Measurements from ENCODE around the gene SEPTIN5. TPM values are rescaled to one million over a fixed set of nuclear protein-coding genes. Genes with fewer than 3 reads are reported as not detected.
"Not testable (repeated sequence)": the region's sequence is repeated elsewhere in the genome, so short reads cannot be mapped to it uniquely, and the experiment has no call there.

The SEPTIN5 gene
- total and polyA plus RNA-seq, 2 donors = 10.1 to 22.2 TPM

GRCh38 chr22:19691007-19691720 is 23.1 kb upstream of the SEPTIN5 start:
- Histone ChIP-seq H3K27me3 (ENCODE audit: control insufficient read depth in 2 of 2, insufficient read depth in 1 of 2, low read length in 1 of 2) (peaks cover 0 to 39% of the 10 kb centered on the region in 2 donors), H3K4me3 (ENCODE audit: low read length in 2 of 2) (no peak overlapping the region), H3K4me1 (ENCODE audit: control insufficient read depth in 2 of 2, insufficient read depth in 2 of 2, low read length in 2 of 2) (no peaks in the 10 kb centered on the region), H3K36me3 (ENCODE audit: control insufficient read depth in 2 of 2, insufficient read depth in 2 of 2, low read length in 1 of 2) (no peaks in the 10 kb centered on the region), H3K9me3 (ENCODE audit: control insufficient read depth in 2 of 2, insufficient read depth in 1 of 2, low read length in 1 of 2) (no peaks in the 10 kb centered on the region), H3K27ac (ENCODE audit: low read depth in 1 of 2, low read length in 1 of 2) (no peak overlapping the region)
- 89% methylated on average over 9 of the region's 9 CpGs for WGBS
- no peak for DNase-seq (ENCODE audit: low read depth in 6 of 9, low spot score in 9 of 9)

GRCh38 chr22:19691721-19692341 is 22.5 kb upstream of the SEPTIN5 start:
- Histone ChIP-seq H3K4me1 (ENCODE audit: control insufficient read depth in 2 of 2, insufficient read depth in 2 of 2, low read length in 2 of 2) (no peaks in the 10 kb centered on the region), H3K27ac (ENCODE audit: low read depth in 1 of 2, low read length in 1 of 2) (no peak overlapping the region), H3K36me3 (ENCODE audit: control insufficient read depth in 2 of 2, insufficient read depth in 2 of 2, low read length in 1 of 2) (no peaks in the 10 kb centered on the region), H3K27me3 (ENCODE audit: control insufficient read depth in 2 of 2, insufficient read depth in 1 of 2, low read length in 1 of 2) (peaks cover 0 to 39% of the 10 kb centered on the region in 2 donors), H3K9me3 (ENCODE audit: control insufficient read depth in 2 of 2, insufficient read depth in 1 of 2, low read length in 1 of 2) (no peaks in the 10 kb centered on the region), H3K4me3 (ENCODE audit: low read length in 2 of 2) (no peak overlapping the region)
- WGBS = 79% methylated on average over 19 of the region's 19 CpGs
- no peak for DNase-seq (ENCODE audit: low read depth in 6 of 9, low spot score in 9 of 9)

GRCh38 chr22:19693581-19693980 is 20.7 kb upstream of the SEPTIN5 start:
- Histone ChIP-seq H3K9me3 (ENCODE audit: control insufficient read depth in 2 of 2, insufficient read depth in 1 of 2, low read length in 1 of 2) (no peaks in the 10 kb centered on the region), H3K36me3 (ENCODE audit: control insufficient read depth in 2 of 2, insufficient read depth in 2 of 2, low read length in 1 of 2) (no peaks in the 10 kb centered on the region), H3K27me3 (ENCODE audit: control insufficient read depth in 2 of 2, insufficient read depth in 1 of 2, low read length in 1 of 2) (peaks cover 0 to 25% of the 10 kb centered on the region in 2 donors), H3K4me1 (ENCODE audit: control insufficient read depth in 2 of 2, insufficient read depth in 2 of 2, low read length in 2 of 2) (no peaks in the 10 kb centered on the region), H3K4me3 (ENCODE audit: low read length in 2 of 2) (no peak overlapping the region), H3K27ac (ENCODE audit: low read depth in 1 of 2, low read length in 1 of 2) (no peak overlapping the region)
- 93% methylated on average over 14 of the region's 14 CpGs for WGBS
- no peak for DNase-seq (ENCODE audit: low read depth in 6 of 9, low spot score in 9 of 9)

DNA sequence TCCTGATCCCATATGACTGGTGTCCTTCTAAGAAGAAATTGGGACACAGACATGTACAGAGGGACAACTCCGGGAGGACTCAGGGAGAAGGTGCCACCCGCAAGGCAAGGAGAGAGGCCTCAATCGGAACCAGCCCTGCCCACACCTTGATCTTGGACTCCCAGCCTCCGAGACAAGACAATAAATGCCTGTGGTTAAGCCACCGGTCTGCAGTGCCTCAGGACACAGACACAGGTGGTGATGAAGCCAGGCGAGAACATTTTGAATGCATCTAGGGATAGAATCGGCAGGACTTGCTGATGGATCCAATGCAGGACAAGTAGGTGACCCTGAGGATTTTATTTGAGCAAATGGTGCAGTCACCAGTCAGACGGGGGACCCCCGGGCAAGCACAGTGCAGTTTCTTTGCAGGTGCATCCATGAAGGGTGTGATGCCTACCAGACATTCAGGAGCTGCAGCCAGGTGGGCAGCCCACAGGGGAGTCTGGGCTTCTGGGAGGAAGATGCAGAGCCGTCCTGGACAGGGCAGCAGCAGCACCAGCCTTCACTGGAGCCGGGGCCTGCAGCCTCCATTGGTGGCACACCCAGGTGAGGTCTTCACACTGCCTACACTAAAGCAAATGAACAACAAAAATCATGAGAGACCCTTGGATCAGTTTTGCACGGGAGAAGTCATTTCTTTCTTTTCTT is 20.2 kb upstream of the SEPTIN5 start:
- H3K4me3 ChIP-seq (ENCODE audit: low read length in 2 of 2) = no peak overlapping the region
- WGBS = 95% methylated on average over 12 of the region's 12 CpGs

GRCh38 chr22:19694696-19695095 is 19.6 kb upstream of the SEPTIN5 start:
- H3K36me3 ChIP-seq (ENCODE audit: control insufficient read depth in 2 of 2, insufficient read depth in 2 of 2, low read length in 1 of 2) = no peaks in the 10 kb centered on the region
- H3K27me3 ChIP-seq (ENCODE audit: control insufficient read depth in 2 of 2, insufficient read depth in 1 of 2, low read length in 1 of 2) = peaks cover 0 to 15% of the 10 kb centered on the region in 2 donors
- WGBS = 88% methylated on average over 13 of the region's 13 CpGs
- no peak overlapping the region for H3K27ac ChIP-seq (ENCODE audit: low read depth in 1 of 2, low read length in 1 of 2)
- no peak overlapping the region for H3K4me3 ChIP-seq (ENCODE audit: low read length in 2 of 2)
- no peak for DNase-seq (ENCODE audit: low read depth in 6 of 9, low spot score in 9 of 9)
- no peaks in the 10 kb centered on the region for H3K4me1 ChIP-seq (ENCODE audit: control insufficient read depth in 2 of 2, insufficient read depth in 2 of 2, low read length in 2 of 2)
- no peaks in the 10 kb centered on the region for H3K9me3 ChIP-seq (ENCODE audit: control insufficient read depth in 2 of 2, insufficient read depth in 1 of 2, low read length in 1 of 2)

More for the DNA sequence above, 20.2 kb upstream of the SEPTIN5 start:
- H3K36me3 ChIP-seq (ENCODE audit: control insufficient read depth in 2 of 2, insufficient read depth in 2 of 2, low read length in 1 of 2) = no peaks in the 10 kb centered on the region
- DNase-seq (ENCODE audit: low read depth in 6 of 9, low spot score in 9 of 9) = no peak
- H3K27me3 ChIP-seq (ENCODE audit: control insufficient read depth in 2 of 2, insufficient read depth in 1 of 2, low read length in 1 of 2) = peaks cover 0 to 20% of the 10 kb centered on the region in 2 donors
- no peaks in the 10 kb centered on the region for H3K9me3 ChIP-seq (ENCODE audit: control insufficient read depth in 2 of 2, insufficient read depth in 1 of 2, low read length in 1 of 2)
- no peak overlapping the region for H3K27ac ChIP-seq (ENCODE audit: low read depth in 1 of 2, low read length in 1 of 2)
- H3K4me1 ChIP-seq (ENCODE audit: control insufficient read depth in 2 of 2, insufficient read depth in 2 of 2, low read length in 2 of 2) = no peaks in the 10 kb centered on the region

DNA sequence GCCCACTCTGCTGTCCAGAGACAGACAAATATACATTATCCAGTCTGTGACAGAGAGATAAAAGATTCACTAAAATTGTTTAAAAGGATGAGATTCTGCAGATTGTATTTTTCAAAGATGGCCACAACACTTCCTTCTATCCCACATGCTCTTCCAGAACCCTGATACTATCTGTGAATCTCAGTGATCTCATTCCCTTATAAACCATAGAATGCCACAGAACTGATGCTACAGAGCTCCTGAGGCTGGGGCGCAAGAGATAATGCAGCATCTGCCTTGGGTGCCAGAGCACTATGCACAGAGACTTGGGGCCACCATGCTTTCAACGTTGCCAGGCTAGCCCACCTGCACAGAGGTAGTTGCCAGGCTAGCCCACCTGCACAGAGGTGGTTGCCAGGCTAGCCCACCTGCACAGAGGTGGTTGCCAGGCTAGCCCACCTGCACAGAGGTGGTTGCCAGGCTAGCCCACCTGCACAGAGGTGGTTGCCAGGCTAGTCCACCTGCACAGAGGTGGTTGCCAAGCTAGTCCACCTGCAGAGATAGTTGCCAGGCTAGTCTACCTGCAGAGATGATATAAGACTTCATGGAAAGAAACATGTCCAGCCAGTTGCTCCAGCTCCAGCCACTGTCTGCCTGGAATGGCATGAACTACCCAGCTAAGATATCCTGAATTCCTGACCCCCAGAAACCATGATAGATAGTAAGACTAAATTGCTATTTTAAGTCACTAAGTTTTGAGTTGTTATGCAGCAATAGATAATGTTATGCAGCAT is 17.6 kb upstream of the SEPTIN5 start:
- WGBS = 95% methylated on average over 2 of the region's 2 CpGs
- Histone ChIP-seq H3K36me3 (ENCODE audit: control insufficient read depth in 2 of 2, insufficient read depth in 2 of 2, low read length in 1 of 2) (no peaks in the 10 kb centered on the region), H3K27ac (ENCODE audit: low read depth in 1 of 2, low read length in 1 of 2) (no peak overlapping the region), H3K4me3 (ENCODE audit: low read length in 2 of 2) (no peak overlapping the region), H3K9me3 (ENCODE audit: control insufficient read depth in 2 of 2, insufficient read depth in 1 of 2, low read length in 1 of 2) (no peaks in the 10 kb centered on the region), H3K27me3 (ENCODE audit: control insufficient read depth in 2 of 2, insufficient read depth in 1 of 2, low read length in 1 of 2) (peaks cover 0 to 5% of the 10 kb centered on the region in 2 donors), H3K4me1 (ENCODE audit: control insufficient read depth in 2 of 2, insufficient read depth in 2 of 2, low read length in 2 of 2) (no peaks in the 10 kb centered on the region)
- DNase-seq (ENCODE audit: low read depth in 6 of 9, low spot score in 9 of 9) = no peak

DNA sequence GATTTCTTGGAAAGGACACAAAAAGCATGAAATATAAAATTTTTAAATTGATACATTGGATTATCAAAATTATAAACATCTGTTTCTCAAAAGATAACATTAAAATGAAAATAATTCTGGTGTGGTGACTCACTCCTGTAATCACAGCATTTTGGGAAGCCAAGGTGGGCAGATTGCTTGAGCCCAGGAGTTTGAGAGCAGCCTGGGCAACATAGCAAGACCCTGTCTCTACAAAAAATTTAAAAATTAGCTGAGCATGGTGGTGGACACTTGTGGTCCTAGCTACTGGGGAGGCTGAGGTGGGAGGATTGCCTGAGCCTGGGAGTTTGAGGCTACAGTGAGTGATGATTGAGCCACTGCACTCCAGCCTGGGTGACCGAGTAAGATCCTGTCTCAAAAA is 16.4 kb upstream of the SEPTIN5 start:
- H3K27ac ChIP-seq (ENCODE audit: low read depth in 1 of 2, low read length in 1 of 2); DNase-seq (ENCODE audit: low read depth in 6 of 9, low spot score in 9 of 9); H3K9me3 ChIP-seq (ENCODE audit: control insufficient read depth in 2 of 2, insufficient read depth in 1 of 2, low read length in 1 of 2); H3K36me3 ChIP-seq (ENCODE audit: control insufficient read depth in 2 of 2, insufficient read depth in 2 of 2, low read length in 1 of 2); H3K27me3 ChIP-seq (ENCODE audit: control insufficient read depth in 2 of 2, insufficient read depth in 1 of 2, low read length in 1 of 2); H3K4me3 ChIP-seq (ENCODE audit: low read length in 2 of 2); H3K4me1 ChIP-seq (ENCODE audit: control insufficient read depth in 2 of 2, insufficient read depth in 2 of 2, low read length in 2 of 2): not testable (repeated sequence)
- WGBS = 94% methylated on average over 1 of the region's 1 CpG

DNA sequence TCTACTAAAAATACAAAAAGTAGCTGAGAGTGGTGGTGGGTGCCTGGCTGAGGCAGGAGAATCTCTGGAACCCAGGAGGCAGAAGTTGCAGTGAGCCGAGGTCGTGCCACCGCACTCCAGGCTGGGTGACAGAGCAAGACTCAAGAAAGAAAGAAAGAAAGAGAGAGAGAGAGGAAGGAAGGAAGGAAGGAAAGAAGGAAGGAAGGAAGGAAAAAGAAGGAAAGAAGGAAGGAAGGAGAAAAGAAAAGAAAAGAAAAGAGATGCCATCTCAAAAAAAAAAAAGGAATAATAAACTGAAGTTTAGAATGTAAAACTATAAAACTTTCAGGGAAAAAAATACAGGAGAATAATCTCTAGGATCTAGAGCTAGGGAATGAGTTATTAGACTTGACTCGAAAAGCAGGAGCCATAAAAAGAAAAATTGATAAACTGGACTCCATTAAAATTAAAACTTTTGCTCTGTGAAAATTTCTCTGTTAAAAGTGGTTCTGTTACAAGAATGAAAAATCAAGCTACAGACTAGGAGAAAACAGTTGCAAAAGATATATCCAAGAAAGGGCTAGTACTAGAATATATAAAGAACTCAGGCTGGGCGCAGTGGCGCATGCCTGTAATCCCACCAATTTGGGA is 13.4 kb upstream of the SEPTIN5 start:
- Histone ChIP-seq H3K4me3 (ENCODE audit: low read length in 2 of 2) (no peak overlapping the region), H3K9me3 (ENCODE audit: control insufficient read depth in 2 of 2, insufficient read depth in 1 of 2, low read length in 1 of 2) (no peaks in the 10 kb centered on the region), H3K27ac (ENCODE audit: low read depth in 1 of 2, low read length in 1 of 2) (no peak overlapping the region), H3K27me3 (ENCODE audit: control insufficient read depth in 2 of 2, insufficient read depth in 1 of 2, low read length in 1 of 2) (peaks cover 0 to 11% of the 10 kb centered on the region in 2 donors), H3K36me3 (ENCODE audit: control insufficient read depth in 2 of 2, insufficient read depth in 2 of 2, low read length in 1 of 2) (no peaks in the 10 kb centered on the region), H3K4me1 (ENCODE audit: control insufficient read depth in 2 of 2, insufficient read depth in 2 of 2, low read length in 2 of 2) (no peaks in the 10 kb centered on the region)
- no peak for DNase-seq (ENCODE audit: low read depth in 6 of 9, low spot score in 9 of 9)
- 96% methylated on average over 6 of the region's 6 CpGs for WGBS

Measured in thymus (tissue), 11 donors.